Hepatocyte (in vitro differentiated cells): Measurements from ENCODE around the gene CEP55.

Experiments
- CTCF ChIP-seq: fragments of 200-600 bp; sonication (generic); IDR thresholded peaks from 2 replicates; pipeline ENCODE4 v1.5.1; 2016; ENCODE audit warnings: antibody characterized with exemption, mild to moderate bottlenecking; ENCODE audit not compliant: poor library complexity
- EZH2 ChIP-seq: fragments of 200-600 bp; sonication (generic); IDR thresholded peaks from 2 replicates; pipeline ENCODE4 v1.6.1; 2016; ENCODE audit warnings: antibody characterized with exemption, mild to moderate bottlenecking, borderline replicate concordance
- EZH2phosphoT487 ChIP-seq: fragments of 200-600 bp; sonication (generic); IDR thresholded peaks from one replicate; pipeline ENCODE4 v1.6.1; 2018; ENCODE audit warnings: antibody characterized with exemption, mild to moderate bottlenecking, low read depth, moderate library complexity; ENCODE audit not compliant: unreplicated experiment, severe bottlenecking

GRCh38 chr10:93485690-93486089, 10.7 kb upstream of the CEP55 start:
- peak; percentile 25 for TF ChIP-seq CTCF
- no peak for TF ChIP-seq EZH2phosphoT487
- no peak for TF ChIP-seq EZH2
